GM23338 (cell line): Measurements from ENCODE around the gene SCNN1G. TPM values are rescaled to one million over a fixed set of nuclear protein-coding genes. Genes with fewer than 3 reads are reported as not detected.

Source experiments
- ATAC-seq: fragments of 200-7000 bp; cut with Tn5 transposase; 3 replicates; pipeline ENCODE4 v1.9.1; 2020
- DNase-seq: peaks from one replicate; pipeline ENCODE4 v3.0.0-alpha.2; 2015; ENCODE audit warnings: low spot score
- H2AFZ ChIP-seq: fragments of 200-600 bp; sonication (generic); 2 replicates; pipeline ENCODE4 v1.8.0; 2016; ENCODE audit warnings: antibody characterized with exemption, mild to moderate bottlenecking, moderate library complexity
- H3F3A ChIP-seq: fragments of 200-600 bp; sonication (generic); replicated peaks from 2 replicates; pipeline ENCODE4 v1.8.0; 2017; ENCODE audit warnings: antibody characterized with exemption, mixed run types, low read depth
- H3K27ac ChIP-seq: fragments of 200-600 bp; sonication (generic); 2 replicates; pipeline ENCODE4 v1.6.1; 2016; ENCODE audit warnings: low read depth
- H3K27me3 ChIP-seq: fragments of 200-600 bp; sonication (generic); 2 replicates; pipeline ENCODE4 v1.8.0; 2016; ENCODE audit warnings: mild to moderate bottlenecking, mixed run types, moderate library complexity; ENCODE audit not compliant: insufficient read depth
- H3K36me3 ChIP-seq: fragments of 200-600 bp; sonication (generic); 2 replicates; pipeline ENCODE4 v1.8.0; 2016; ENCODE audit warnings: mild to moderate bottlenecking; ENCODE audit not compliant: insufficient read depth
- H3K4me1 ChIP-seq: fragments of 200-600 bp; sonication (generic); 2 replicates; pipeline ENCODE4 v1.8.0; 2016; ENCODE audit warnings: mild to moderate bottlenecking, moderate library complexity; ENCODE audit not compliant: insufficient read depth
- H3K4me2 ChIP-seq: fragments of 200-600 bp; sonication (generic); 2 replicates; pipeline ENCODE4 v1.7.1; 2017; ENCODE audit warnings: mixed run types
- H3K4me3 ChIP-seq: fragments of 200-600 bp; sonication (generic); 2 replicates; pipeline ENCODE4 v1.6.1; 2016; ENCODE audit warnings: mixed run types
- H3K79me2 ChIP-seq: fragments of 200-600 bp; sonication (generic); replicated peaks from 2 replicates; pipeline ENCODE4 v1.8.0; 2017; ENCODE audit warnings: mild to moderate bottlenecking; ENCODE audit not compliant: insufficient read depth
- H3K9me2 ChIP-seq: fragments of 200-600 bp; sonication (generic); 2 replicates; pipeline ENCODE4 v1.8.0; 2017; ENCODE audit not compliant: insufficient read depth
- H4K20me1 ChIP-seq: fragments of 200-600 bp; sonication (generic); replicated peaks from 2 replicates; pipeline ENCODE4 v1.8.0; 2017; ENCODE audit warnings: mild to moderate bottlenecking; ENCODE audit not compliant: insufficient read depth
- H3K27ac Mint-ChIP-seq: 2 replicates; pipeline ENCODE4 v1.8.0; 2020; ENCODE audit warnings: inconsistent platforms, mild to moderate bottlenecking, moderate library complexity, mixed read lengths
- H3K27me3 Mint-ChIP-seq: 3 replicates; pipeline ENCODE4 v1.8.0; 2022; ENCODE audit warnings: low read depth, mild to moderate bottlenecking, moderate library complexity, mixed read lengths, inconsistent platforms; ENCODE audit not compliant: insufficient read depth, poor library complexity
- H3K36me3 Mint-ChIP-seq: 3 replicates; pipeline ENCODE4 v1.8.0; 2021; ENCODE audit warnings: low read depth, mild to moderate bottlenecking, inconsistent platforms, moderate library complexity, mixed read lengths
- H3K4me1 Mint-ChIP-seq: 3 replicates; pipeline ENCODE4 v1.8.0; 2020; ENCODE audit warnings: mild to moderate bottlenecking, inconsistent platforms, mixed read lengths
- H3K4me3 Mint-ChIP-seq: 3 replicates; pipeline ENCODE4 v1.8.0; 2021; ENCODE audit warnings: moderate library complexity, mild to moderate bottlenecking, inconsistent platforms, mixed read lengths
- H3K9me3 Mint-ChIP-seq: 3 replicates; pipeline ENCODE4 v1.8.0; 2020; ENCODE audit warnings: moderate library complexity, mild to moderate bottlenecking, inconsistent platforms, mixed read lengths
- EZH2phosphoT487 ChIP-seq: fragments of 200-600 bp; sonication (generic); IDR thresholded peaks from one replicate; pipeline ENCODE4 v1.8.1; 2018; ENCODE audit warnings: antibody characterized with exemption; ENCODE audit not compliant: unreplicated experiment
- JUNB ChIP-seq: IDR thresholded peaks from one replicate; pipeline ENCODE4 v1.6.1; 2016; ENCODE audit warnings: antibody characterized with exemption; ENCODE audit not compliant: unreplicated experiment
- NANOG ChIP-seq: IDR thresholded peaks from 2 replicates; pipeline ENCODE4 v1.6.1; 2016; ENCODE audit warnings: antibody characterized with exemption, borderline replicate concordance
- POLR2AphosphoS5 ChIP-seq: IDR thresholded peaks from 2 replicates; pipeline ENCODE4 v1.6.1; 2016; ENCODE audit warnings: antibody characterized with exemption, low read depth
- REST ChIP-seq: IDR thresholded peaks from one replicate; pipeline ENCODE4 v1.6.1; 2018; ENCODE audit warnings: antibody characterized with exemption; ENCODE audit not compliant: unreplicated experiment
- STAT1 ChIP-seq: IDR thresholded peaks from one replicate; pipeline ENCODE4 v1.6.1; 2016; ENCODE audit warnings: antibody characterized with exemption; ENCODE audit not compliant: unreplicated experiment
- ZNF114 ChIP-seq: fragments of 250-450 bp; sonication (Bioruptor Pico); IDR thresholded peaks from 2 replicates; pipeline ENCODE4 v1.5.0; 2020; ENCODE audit warnings: mild to moderate bottlenecking, moderate library complexity
- ZNF331 ChIP-seq: fragments of 250-450 bp; sonication (Bioruptor Pico); IDR thresholded peaks from 2 replicates; pipeline ENCODE4 v1.5.0; 2020; ENCODE audit warnings: low read depth, mild to moderate bottlenecking, moderate library complexity
- ZNF462 ChIP-seq: fragments of 250-450 bp; sonication (Bioruptor Pico); IDR thresholded peaks from 2 replicates; pipeline ENCODE4 v1.5.0; 2020; ENCODE audit warnings: mild to moderate bottlenecking, moderate library complexity
- polyA plus RNA-seq: library from polyadenylated mRNA; unstranded; fragments of >200 nt; fragmentation: Nextera tagmentation; extraction: Ambion mirVana; gene quantifications from 2 replicates; pipeline ENCODE4 v1.2.1, GENCODE V29; 2016
- total RNA-seq: library from RNA; depleted of rRNA; stranded (reverse); fragments of >200 nt; shearing (Covaris generic); gene quantifications from 2 replicates; pipeline ENCODE4 v1.2.3, GENCODE V29; 2014
- TF ChIP-seq, protein P1 (sequence below), 2 experiments: fragments of 200-600 bp in 1 of 2; sonication (generic) in 1 of 2; conservative IDR thresholded peaks; 2 replicates each; pipeline versions ENCODE4 v1.5.1 to v1.6.1; 2016 to 2017; ENCODE audit warnings: antibody characterized with exemption in 2 of 2, low read depth in 2 of 2, mild to moderate bottlenecking in 2 of 2, moderate library complexity in 1 of 2

The SCNN1G gene
- total and polyA plus RNA-seq, 2 experiments from 2014 or later, result 0.97 to 1.1 TPM

DNA sequence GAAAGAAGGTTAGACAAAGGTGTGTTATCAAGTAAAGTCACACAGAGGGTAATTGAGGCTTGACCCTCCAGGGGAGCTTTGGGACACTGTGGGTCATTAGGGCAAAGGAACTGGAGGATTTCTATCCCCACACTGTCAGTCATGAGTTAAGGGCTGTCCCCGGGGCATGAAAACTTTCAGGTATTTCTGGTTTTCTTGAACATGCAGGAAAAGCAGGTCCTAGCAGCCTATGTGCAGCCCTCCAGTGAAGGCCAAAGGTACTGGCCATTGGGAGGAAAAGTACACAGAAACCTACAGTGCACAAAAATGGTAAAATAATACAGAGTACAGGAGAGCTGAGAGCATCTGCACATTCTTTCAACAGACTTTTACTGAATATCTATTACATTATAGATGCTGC lies 75.1 kb downstream of the SCNN1G start:
- Mint-ChIP-seq H3K4me3 (no peak overlapping the region), H3K9me3 (peaks cover 3% of the 10 kb centered on the region; the same call in 2 of the 3 replicates), H3K27me3 (no peaks in the 10 kb centered on the region), H3K4me1 (no peaks in the 10 kb centered on the region), H3K36me3 (no peaks in the 10 kb centered on the region), H3K27ac (no peak overlapping the region)
- Histone ChIP-seq H3F3A (no peaks in the 10 kb centered on the region), H3K9me2 (no peaks in the 10 kb centered on the region), H4K20me1 (no peaks in the 10 kb centered on the region), H3K4me1 (no peaks in the 10 kb centered on the region), H3K27ac (no peak overlapping the region), H3K79me2 (no peaks in the 10 kb centered on the region), H2AFZ (no peak overlapping the region), H3K27me3 (no peaks in the 10 kb centered on the region), H3K36me3 (no peaks in the 10 kb centered on the region), H3K4me2 (no peak overlapping the region), H3K4me3 (no peak overlapping the region)
- DNase-seq, result no peak
- no peak for ATAC-seq
- TF ChIP-seq JUNB, result no peak
- TF ChIP-seq, protein P1, sequence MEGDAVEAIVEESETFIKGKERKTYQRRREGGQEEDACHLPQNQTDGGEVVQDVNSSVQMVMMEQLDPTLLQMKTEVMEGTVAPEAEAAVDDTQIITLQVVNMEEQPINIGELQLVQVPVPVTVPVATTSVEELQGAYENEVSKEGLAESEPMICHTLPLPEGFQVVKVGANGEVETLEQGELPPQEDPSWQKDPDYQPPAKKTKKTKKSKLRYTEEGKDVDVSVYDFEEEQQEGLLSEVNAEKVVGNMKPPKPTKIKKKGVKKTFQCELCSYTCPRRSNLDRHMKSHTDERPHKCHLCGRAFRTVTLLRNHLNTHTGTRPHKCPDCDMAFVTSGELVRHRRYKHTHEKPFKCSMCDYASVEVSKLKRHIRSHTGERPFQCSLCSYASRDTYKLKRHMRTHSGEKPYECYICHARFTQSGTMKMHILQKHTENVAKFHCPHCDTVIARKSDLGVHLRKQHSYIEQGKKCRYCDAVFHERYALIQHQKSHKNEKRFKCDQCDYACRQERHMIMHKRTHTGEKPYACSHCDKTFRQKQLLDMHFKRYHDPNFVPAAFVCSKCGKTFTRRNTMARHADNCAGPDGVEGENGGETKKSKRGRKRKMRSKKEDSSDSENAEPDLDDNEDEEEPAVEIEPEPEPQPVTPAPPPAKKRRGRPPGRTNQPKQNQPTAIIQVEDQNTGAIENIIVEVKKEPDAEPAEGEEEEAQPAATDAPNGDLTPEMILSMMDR (conservative IDR thresholded peaks at IDR 0.05; ENCODE audit: low read depth in 2 of 2), result no peak
- TF ChIP-seq ZNF331 (CRISPR knock-in tag), result no peak
- no peak for TF ChIP-seq ZNF114 (CRISPR knock-in tag)
- TF ChIP-seq ZNF462, result no peak
- no peak for TF ChIP-seq EZH2phosphoT487
- no peak for TF ChIP-seq STAT1
- TF ChIP-seq POLR2AphosphoS5, result no peak
- TF ChIP-seq NANOG, result no peak
- no peak for TF ChIP-seq REST
